Skeletal muscle satellite cell (primary cell): ENCODE measurements around the gene NIT1. TPM values are rescaled to one million over a fixed set of nuclear protein-coding genes. Genes with fewer than 3 reads are reported as not detected.
A peak's percentile ranks its signal among the peaks of the same experiment; 100 is the strongest.

Source experiments
- H3K27me3 ChIP-seq: 2 replicates; pipeline ENCODE4 v1.7.0; 2013; ENCODE audit warnings: low read length; ENCODE audit not compliant: control insufficient read depth, insufficient read depth
- H3K36me3 ChIP-seq: 2 replicates; pipeline ENCODE4 v1.7.0; 2013; ENCODE audit warnings: mild to moderate bottlenecking, control low read depth, low read length; ENCODE audit not compliant: insufficient read depth
- H3K4me1 ChIP-seq: 2 replicates; pipeline ENCODE4 v1.7.0; 2013; ENCODE audit warnings: low read length; ENCODE audit not compliant: control insufficient read depth, insufficient read depth
- H3K4me2 ChIP-seq: 2 replicates; pipeline ENCODE4 v1.7.0; 2013; ENCODE audit warnings: mild to moderate bottlenecking, low read length
- H3K4me3 ChIP-seq: 2 replicates; pipeline ENCODE4 v1.7.0; 2013; ENCODE audit warnings: low read length
- H3K9ac ChIP-seq: 2 replicates; pipeline ENCODE4 v1.7.0; 2013; ENCODE audit warnings: mild to moderate bottlenecking, low read depth, low read length, moderate library complexity
- H3K9me3 ChIP-seq: replicated peaks from 2 replicates; pipeline ENCODE4 v1.7.0; 2013; ENCODE audit warnings: mild to moderate bottlenecking, control low read depth, low read length
- small RNA-seq: library from RNA; depleted of rRNA; stranded (forward); fragments of <200 nt; gene quantifications from one replicate; pipeline ENCODE3, GENCODE V24; 2012

The NIT1 gene

DNA sequence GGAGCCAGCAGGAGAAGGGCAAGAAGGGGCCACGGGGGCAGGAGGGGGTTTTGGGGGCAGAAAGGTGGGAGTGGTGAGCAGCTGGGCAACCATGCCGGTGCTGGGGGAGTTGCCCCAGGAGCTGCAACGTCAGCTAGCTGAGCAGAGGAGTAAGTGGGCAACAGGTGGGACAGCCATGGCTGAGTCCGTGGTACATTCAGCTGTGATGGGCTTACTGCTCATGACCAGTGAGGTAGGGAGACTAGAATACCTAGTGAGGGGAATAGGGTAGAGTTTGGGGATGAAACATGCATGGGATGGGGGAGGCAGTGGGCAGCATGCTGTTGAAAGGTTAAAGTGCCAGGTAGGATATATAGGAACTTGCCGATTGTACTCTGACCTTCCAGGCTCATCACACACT lies 43.7 kb downstream of the NIT1 start:
- H3K27me3 ChIP-seq: no peaks in the 10 kb centered on the region
- H3K4me1 ChIP-seq: peaks cover 25% of the 10 kb centered on the region

DNA sequence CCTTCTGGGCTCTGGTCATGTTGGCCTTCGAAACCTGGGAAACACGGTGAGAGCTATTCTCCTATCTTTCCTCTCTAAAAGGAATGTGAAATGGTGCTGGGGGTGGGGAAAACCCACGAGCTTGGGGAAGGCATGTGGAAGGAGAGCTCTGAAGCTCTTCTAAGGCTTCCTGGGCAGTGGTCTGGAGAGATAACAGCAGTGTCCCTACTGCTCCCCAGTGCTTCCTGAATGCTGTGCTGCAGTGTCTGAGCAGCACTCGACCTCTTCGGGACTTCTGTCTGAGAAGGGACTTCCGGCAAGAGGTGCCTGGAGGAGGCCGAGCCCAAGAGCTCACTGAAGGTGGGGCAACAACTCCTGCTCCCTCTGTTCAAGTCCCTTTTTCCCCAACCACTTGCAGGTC lies 44.1 kb downstream of the NIT1 start:
- H3K27me3 ChIP-seq: no peaks in the 10 kb centered on the region
- no peak overlapping the region for H3K9ac ChIP-seq
- no peak overlapping the region for H3K4me3 ChIP-seq
- no peaks in the 10 kb centered on the region for H3K9me3 ChIP-seq
- H3K36me3 ChIP-seq: peaks cover 50% of the 10 kb centered on the region
- H3K4me2 ChIP-seq: no peak overlapping the region
- H3K4me1 ChIP-seq: peaks cover 26% of the 10 kb centered on the region

More for the DNA sequence above, 43.7 kb downstream of the NIT1 start:
- H3K36me3 ChIP-seq: peaks cover 53% of the 10 kb centered on the region
- H3K4me3 ChIP-seq: no peak overlapping the region
- no peak overlapping the region for H3K4me2 ChIP-seq
- no peaks in the 10 kb centered on the region for H3K9me3 ChIP-seq
- H3K9ac ChIP-seq: no peak overlapping the region

DNA sequence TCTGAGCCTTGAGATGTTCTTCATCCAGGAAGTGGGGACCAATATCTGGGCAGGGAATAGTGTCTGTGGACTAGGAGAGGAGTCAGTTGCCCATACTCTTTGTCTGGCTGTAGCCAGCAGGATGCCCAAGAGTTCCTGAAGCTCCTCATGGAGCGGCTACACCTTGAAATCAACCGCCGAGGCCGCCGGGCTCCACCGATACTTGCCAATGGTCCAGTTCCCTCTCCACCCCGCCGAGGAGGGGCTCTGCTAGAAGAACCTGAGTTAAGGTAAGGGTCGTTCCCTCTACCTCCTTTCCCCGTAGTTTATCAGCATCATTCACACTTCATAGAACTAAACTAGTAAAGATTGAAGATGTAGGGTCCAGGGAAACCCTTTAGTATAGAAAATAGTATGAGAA lies 44.9 kb downstream of the NIT1 start:
- no peaks in the 10 kb centered on the region for H3K9me3 ChIP-seq
- no peak overlapping the region for H3K4me3 ChIP-seq
- H3K27me3 ChIP-seq: no peaks in the 10 kb centered on the region
- peaks cover 43% of the 10 kb centered on the region for H3K36me3 ChIP-seq
- H3K9ac ChIP-seq: no peak overlapping the region
- peaks cover 30% of the 10 kb centered on the region for H3K4me1 ChIP-seq
- H3K4me2 ChIP-seq: no peak overlapping the region

DNA sequence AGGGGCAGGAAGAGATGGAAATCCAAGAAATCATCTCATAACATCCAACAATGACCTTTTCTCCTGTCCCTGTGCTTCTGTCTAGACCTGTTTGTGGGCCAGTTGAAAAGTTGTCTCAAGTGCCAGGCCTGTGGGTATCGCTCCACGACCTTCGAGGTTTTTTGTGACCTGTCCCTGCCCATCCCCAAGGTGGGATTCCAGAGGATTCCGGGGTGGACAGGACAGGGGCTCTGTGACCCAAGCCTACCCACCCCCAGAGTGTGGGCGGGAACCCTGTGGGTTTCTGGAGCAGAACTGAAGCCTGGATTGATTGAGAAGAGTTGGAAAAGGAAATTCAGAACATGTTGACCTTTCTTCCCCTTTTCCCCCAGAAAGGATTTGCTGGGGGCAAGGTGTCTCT lies 45.9 kb downstream of the NIT1 start:
- H3K4me2 ChIP-seq: no peak overlapping the region
- H3K27me3 ChIP-seq: no peaks in the 10 kb centered on the region
- no peak overlapping the region for H3K4me3 ChIP-seq
- peaks cover 25% of the 10 kb centered on the region for H3K4me1 ChIP-seq
- no peaks in the 10 kb centered on the region for H3K9me3 ChIP-seq
- H3K9ac ChIP-seq: no peak overlapping the region
- H3K36me3 ChIP-seq: peaks cover 33% of the 10 kb centered on the region

DNA sequence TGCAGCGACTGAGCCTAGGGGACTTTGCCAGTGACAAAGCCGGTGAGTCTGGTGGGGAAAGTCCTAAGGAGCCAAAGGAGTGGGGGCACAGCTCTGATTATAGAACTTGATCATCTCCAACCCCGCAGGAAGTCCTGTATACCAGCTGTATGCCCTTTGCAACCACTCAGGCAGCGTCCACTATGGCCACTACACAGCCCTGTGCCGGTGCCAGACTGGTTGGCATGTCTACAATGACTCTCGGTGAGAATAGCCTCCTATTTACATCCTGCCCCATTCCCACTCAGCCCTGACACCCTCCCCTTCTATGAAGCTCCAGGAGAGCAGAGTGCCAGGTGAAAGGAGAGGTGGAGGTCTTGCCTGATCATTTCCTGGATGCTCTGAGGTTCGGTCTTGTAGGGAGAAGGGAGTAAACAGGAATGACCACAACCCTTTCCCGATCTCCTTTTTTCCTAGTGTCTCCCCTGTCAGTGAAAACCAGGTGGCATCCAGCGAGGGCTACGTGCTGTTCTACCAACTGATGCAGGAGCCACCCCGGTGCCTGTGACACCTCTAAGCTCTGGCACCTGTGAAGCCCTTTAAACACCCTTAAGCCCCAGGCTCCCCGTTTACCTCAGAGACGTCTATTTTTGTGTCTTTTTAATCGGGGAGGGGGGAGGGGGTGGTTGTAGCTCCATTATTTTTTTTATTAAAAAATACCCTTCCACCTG lies 47.2 kb downstream of the NIT1 start:
- Histone ChIP-seq H3K4me1 (peaks cover 19% of the 10 kb centered on the region), H3K9ac (peak overlapping the region; percentile 87), H3K36me3 (peaks cover 37% of the 10 kb centered on the region), H3K4me3 (peak overlapping the region; percentile 91), H3K9me3 (no peaks in the 10 kb centered on the region), H3K27me3 (no peaks in the 10 kb centered on the region), H3K4me2 (peak overlapping the region; percentile 92)

DNA sequence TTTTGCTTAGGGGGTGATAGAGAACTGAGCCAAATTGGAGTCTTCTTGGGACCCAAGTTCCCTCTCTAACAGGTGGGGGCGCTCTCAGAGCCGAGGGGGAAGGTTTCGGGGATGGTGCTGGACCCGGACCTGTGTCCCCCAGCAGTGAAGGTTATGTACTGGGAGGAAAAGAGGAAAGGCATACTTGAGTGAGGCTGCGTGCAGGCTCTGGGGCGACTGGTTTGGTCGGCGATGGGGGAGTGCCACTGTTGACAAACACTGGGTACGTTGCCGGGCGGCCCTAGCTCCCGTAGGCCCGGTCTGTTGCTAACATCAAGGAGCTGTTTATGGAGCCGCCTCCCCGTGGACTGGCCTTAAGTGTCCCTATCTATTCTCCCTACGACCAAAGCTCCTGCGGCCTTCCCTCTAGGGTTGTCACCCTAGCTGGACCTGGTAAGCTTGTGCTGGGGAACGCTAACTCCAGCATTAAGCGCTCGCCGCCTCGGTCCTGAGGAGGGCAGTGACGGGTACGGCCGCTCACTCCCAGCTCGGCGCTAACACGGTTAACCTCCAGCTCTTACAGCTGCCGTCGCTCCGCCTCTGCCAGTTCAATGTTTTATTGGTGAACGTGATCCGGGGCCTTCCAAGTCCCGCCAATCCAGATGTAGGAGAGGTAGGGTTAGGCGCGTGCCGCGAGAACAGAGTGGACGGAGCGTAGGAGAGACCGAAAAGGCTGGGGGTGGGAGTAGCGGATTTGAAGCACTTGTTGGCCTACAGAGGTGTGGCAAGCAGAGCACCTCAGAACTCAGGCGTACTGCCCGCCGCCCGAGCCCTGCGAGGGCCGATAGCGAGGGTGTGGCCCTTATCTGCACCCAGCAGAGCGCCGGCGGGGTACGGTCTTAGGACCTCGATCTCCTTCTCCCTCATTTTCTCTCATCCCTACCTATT lies 48.1 kb downstream of the NIT1 start, which contains the start of gene PPOX:
Gene PPOX, plus strand, starts transcription at position 685 of the 927 bp plus-strand sequence. CDS start 422 bp downstream, outside the sequence.
- H3K9ac ChIP-seq: peak within 1 kb of the TSS; percentile 87
- peaks cover 14% of the 10 kb centered on the region for H3K4me1 ChIP-seq
- no peaks in the 10 kb centered on the region for H3K27me3 ChIP-seq
- H3K4me2 ChIP-seq: peak within 1 kb of the TSS; percentile 92
- peak within 1 kb of the TSS; percentile 91 for H3K4me3 ChIP-seq
- peaks cover 39% of the 10 kb centered on the region for H3K36me3 ChIP-seq
- no peaks in the 10 kb centered on the region for H3K9me3 ChIP-seq

DNA sequence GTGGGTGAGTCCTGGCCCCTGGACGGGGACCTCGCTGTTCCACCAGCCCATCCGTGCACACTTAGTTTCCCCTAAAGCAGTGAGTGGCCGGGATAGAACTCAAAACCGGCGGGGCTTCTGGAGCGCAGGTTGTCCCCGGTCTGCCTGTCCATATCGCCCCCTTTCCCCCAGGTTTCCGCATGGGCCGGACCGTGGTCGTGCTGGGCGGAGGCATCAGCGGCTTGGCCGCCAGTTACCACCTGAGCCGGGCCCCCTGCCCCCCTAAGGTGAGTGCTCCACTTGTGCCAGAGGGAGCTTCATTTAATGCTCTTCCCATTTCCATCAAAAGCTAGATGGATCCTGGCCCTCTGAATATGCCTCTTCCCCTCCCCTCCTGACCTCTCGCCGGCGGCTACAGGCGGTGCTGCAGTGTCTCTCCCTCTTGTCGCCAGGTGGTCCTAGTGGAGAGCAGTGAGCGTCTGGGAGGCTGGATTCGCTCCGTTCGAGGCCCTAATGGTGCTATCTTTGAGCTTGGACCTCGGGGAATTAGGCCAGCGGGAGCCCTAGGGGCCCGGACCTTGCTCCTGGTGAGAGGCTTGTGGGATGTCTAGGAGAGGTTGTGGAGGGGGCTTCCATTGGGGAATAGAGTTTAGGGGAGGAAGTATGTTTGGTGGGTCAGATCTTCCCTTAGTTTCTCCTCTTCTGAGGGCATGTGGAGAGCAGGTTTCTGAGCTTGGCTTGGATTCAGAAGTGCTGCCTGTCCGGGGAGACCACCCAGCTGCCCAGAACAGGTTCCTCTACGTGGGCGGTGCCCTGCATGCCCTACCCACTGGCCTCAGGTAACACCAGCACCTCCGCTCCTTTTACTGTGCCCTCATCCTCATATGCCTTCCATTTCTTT lies 49.0 kb downstream of the NIT1 start:
- no peaks in the 10 kb centered on the region for H3K9me3 ChIP-seq
- peaks cover 14% of the 10 kb centered on the region for H3K4me1 ChIP-seq
- H3K27me3 ChIP-seq: no peaks in the 10 kb centered on the region
- peaks cover 45% of the 10 kb centered on the region for H3K36me3 ChIP-seq
- H3K4me2 ChIP-seq: peak overlapping the region; percentile 92
- H3K9ac ChIP-seq: peak overlapping the region; percentile 87
- peak overlapping the region; percentile 91 for H3K4me3 ChIP-seq

DNA sequence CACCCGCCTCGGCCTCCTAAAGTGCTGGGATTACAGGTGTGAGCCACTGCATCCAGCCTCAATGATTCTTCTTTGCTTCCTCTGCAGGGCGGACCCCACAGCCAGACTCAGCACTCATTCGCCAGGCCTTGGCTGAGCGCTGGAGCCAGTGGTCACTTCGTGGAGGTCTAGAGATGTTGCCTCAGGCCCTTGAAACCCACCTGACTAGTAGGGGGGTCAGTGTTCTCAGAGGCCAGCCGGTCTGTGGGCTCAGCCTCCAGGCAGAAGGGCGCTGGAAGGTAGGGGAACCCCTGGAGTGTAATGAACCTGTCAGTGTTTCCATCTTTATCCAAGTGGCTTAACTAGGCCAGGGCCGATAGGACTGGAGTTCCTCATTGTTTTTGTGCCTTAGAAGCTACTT lies 51.0 kb downstream of the NIT1 start:
- Histone ChIP-seq H3K27me3 (no peaks in the 10 kb centered on the region), H3K36me3 (peaks cover 47% of the 10 kb centered on the region), H3K9ac (no peak overlapping the region), H3K4me2 (no peak overlapping the region), H3K9me3 (no peaks in the 10 kb centered on the region), H3K4me1 (peaks cover 28% of the 10 kb centered on the region), H3K4me3 (no peak overlapping the region)

Small RNA genes lying within 50 kb of the gene (small RNA-seq; reads per million reads assigned to genes)
- not detected for gene RF01225
